GM23338 (cell line): ENCODE results near the gene JAM3. TPM values are rescaled to one million over a fixed set of nuclear protein-coding genes. Genes with fewer than 3 reads are reported as not detected.

Experiments used
- ATAC-seq: fragments of 200-7000 bp; cut with Tn5 transposase; 3 replicates; pipeline ENCODE4 v1.9.1; 2020
- DNase-seq: peaks from one replicate; pipeline ENCODE4 v3.0.0-alpha.2; 2015; ENCODE audit warnings: low spot score
- H2AFZ ChIP-seq: fragments of 200-600 bp; sonication (generic); 2 replicates; pipeline ENCODE4 v1.8.0; 2016; ENCODE audit warnings: antibody characterized with exemption, mild to moderate bottlenecking, moderate library complexity
- H3F3A ChIP-seq: fragments of 200-600 bp; sonication (generic); replicated peaks from 2 replicates; pipeline ENCODE4 v1.8.0; 2017; ENCODE audit warnings: antibody characterized with exemption, mixed run types, low read depth
- H3K27ac ChIP-seq: fragments of 200-600 bp; sonication (generic); 2 replicates; pipeline ENCODE4 v1.6.1; 2016; ENCODE audit warnings: low read depth
- H3K27me3 ChIP-seq: fragments of 200-600 bp; sonication (generic); 2 replicates; pipeline ENCODE4 v1.8.0; 2016; ENCODE audit warnings: mild to moderate bottlenecking, mixed run types, moderate library complexity; ENCODE audit not compliant: insufficient read depth
- H3K36me3 ChIP-seq: fragments of 200-600 bp; sonication (generic); 2 replicates; pipeline ENCODE4 v1.8.0; 2016; ENCODE audit warnings: mild to moderate bottlenecking; ENCODE audit not compliant: insufficient read depth
- H3K4me1 ChIP-seq: fragments of 200-600 bp; sonication (generic); 2 replicates; pipeline ENCODE4 v1.8.0; 2016; ENCODE audit warnings: mild to moderate bottlenecking, moderate library complexity; ENCODE audit not compliant: insufficient read depth
- H3K4me2 ChIP-seq: fragments of 200-600 bp; sonication (generic); 2 replicates; pipeline ENCODE4 v1.7.1; 2017; ENCODE audit warnings: mixed run types
- H3K4me3 ChIP-seq: fragments of 200-600 bp; sonication (generic); 2 replicates; pipeline ENCODE4 v1.6.1; 2016; ENCODE audit warnings: mixed run types
- H3K79me2 ChIP-seq: fragments of 200-600 bp; sonication (generic); replicated peaks from 2 replicates; pipeline ENCODE4 v1.8.0; 2017; ENCODE audit warnings: mild to moderate bottlenecking; ENCODE audit not compliant: insufficient read depth
- H3K9me2 ChIP-seq: fragments of 200-600 bp; sonication (generic); 2 replicates; pipeline ENCODE4 v1.8.0; 2017; ENCODE audit not compliant: insufficient read depth
- H4K20me1 ChIP-seq: fragments of 200-600 bp; sonication (generic); replicated peaks from 2 replicates; pipeline ENCODE4 v1.8.0; 2017; ENCODE audit warnings: mild to moderate bottlenecking; ENCODE audit not compliant: insufficient read depth
- H3K27ac Mint-ChIP-seq: 2 replicates; pipeline ENCODE4 v1.8.0; 2020; ENCODE audit warnings: inconsistent platforms, mild to moderate bottlenecking, moderate library complexity, mixed read lengths
- H3K27me3 Mint-ChIP-seq: 3 replicates; pipeline ENCODE4 v1.8.0; 2022; ENCODE audit warnings: low read depth, mild to moderate bottlenecking, moderate library complexity, mixed read lengths, inconsistent platforms; ENCODE audit not compliant: insufficient read depth, poor library complexity
- H3K36me3 Mint-ChIP-seq: 3 replicates; pipeline ENCODE4 v1.8.0; 2021; ENCODE audit warnings: low read depth, mild to moderate bottlenecking, inconsistent platforms, moderate library complexity, mixed read lengths
- H3K4me1 Mint-ChIP-seq: 3 replicates; pipeline ENCODE4 v1.8.0; 2020; ENCODE audit warnings: mild to moderate bottlenecking, inconsistent platforms, mixed read lengths
- H3K4me3 Mint-ChIP-seq: 3 replicates; pipeline ENCODE4 v1.8.0; 2021; ENCODE audit warnings: moderate library complexity, mild to moderate bottlenecking, inconsistent platforms, mixed read lengths
- H3K9me3 Mint-ChIP-seq: 3 replicates; pipeline ENCODE4 v1.8.0; 2020; ENCODE audit warnings: moderate library complexity, mild to moderate bottlenecking, inconsistent platforms, mixed read lengths
- CREB1 ChIP-seq: fragments of 250-450 bp; sonication (Bioruptor Pico); IDR thresholded peaks from 2 replicates; pipeline ENCODE4 v1.5.0; 2020; ENCODE audit warnings: low read depth, mild to moderate bottlenecking, moderate library complexity
- CTCF ChIP-seq, 2 experiments: fragments of 200-600 bp in 1 of 2; sonication (generic) in 1 of 2; conservative IDR thresholded peaks; 2 replicates each; pipeline versions ENCODE4 v1.5.1 to v1.6.1; 2016 to 2017; ENCODE audit warnings: antibody characterized with exemption in 2 of 2, low read depth in 2 of 2, mild to moderate bottlenecking in 2 of 2, moderate library complexity in 1 of 2
- ETS1 ChIP-seq: IDR thresholded peaks from 2 replicates; pipeline ENCODE4 v1.6.1; 2016; ENCODE audit warnings: antibody characterized with exemption
- EZH2 ChIP-seq: fragments of 200-600 bp; sonication (generic); IDR thresholded peaks from one replicate; pipeline ENCODE4 v1.8.0; 2017; ENCODE audit warnings: antibody characterized with exemption, mild to moderate bottlenecking, low read depth; ENCODE audit not compliant: unreplicated experiment
- EZH2phosphoT487 ChIP-seq: fragments of 200-600 bp; sonication (generic); IDR thresholded peaks from one replicate; pipeline ENCODE4 v1.8.1; 2018; ENCODE audit warnings: antibody characterized with exemption; ENCODE audit not compliant: unreplicated experiment
- JUNB ChIP-seq: IDR thresholded peaks from one replicate; pipeline ENCODE4 v1.6.1; 2016; ENCODE audit warnings: antibody characterized with exemption; ENCODE audit not compliant: unreplicated experiment
- NANOG ChIP-seq: IDR thresholded peaks from 2 replicates; pipeline ENCODE4 v1.6.1; 2016; ENCODE audit warnings: antibody characterized with exemption, borderline replicate concordance
- POLR2AphosphoS5 ChIP-seq: IDR thresholded peaks from 2 replicates; pipeline ENCODE4 v1.6.1; 2016; ENCODE audit warnings: antibody characterized with exemption, low read depth
- REST ChIP-seq: IDR thresholded peaks from one replicate; pipeline ENCODE4 v1.6.1; 2018; ENCODE audit warnings: antibody characterized with exemption; ENCODE audit not compliant: unreplicated experiment
- STAT1 ChIP-seq: IDR thresholded peaks from one replicate; pipeline ENCODE4 v1.6.1; 2016; ENCODE audit warnings: antibody characterized with exemption; ENCODE audit not compliant: unreplicated experiment
- ZNF114 ChIP-seq: fragments of 250-450 bp; sonication (Bioruptor Pico); IDR thresholded peaks from 2 replicates; pipeline ENCODE4 v1.5.0; 2020; ENCODE audit warnings: mild to moderate bottlenecking, moderate library complexity
- ZNF331 ChIP-seq: fragments of 250-450 bp; sonication (Bioruptor Pico); IDR thresholded peaks from 2 replicates; pipeline ENCODE4 v1.5.0; 2020; ENCODE audit warnings: low read depth, mild to moderate bottlenecking, moderate library complexity
- ZNF462 ChIP-seq: fragments of 250-450 bp; sonication (Bioruptor Pico); IDR thresholded peaks from 2 replicates; pipeline ENCODE4 v1.5.0; 2020; ENCODE audit warnings: mild to moderate bottlenecking, moderate library complexity
- polyA plus RNA-seq: library from polyadenylated mRNA; unstranded; fragments of >200 nt; fragmentation: Nextera tagmentation; extraction: Ambion mirVana; gene quantifications from 2 replicates; pipeline ENCODE4 v1.2.1, GENCODE V29; 2016
- total RNA-seq: library from RNA; depleted of rRNA; stranded (reverse); fragments of >200 nt; shearing (Covaris generic); gene quantifications from 2 replicates; pipeline ENCODE4 v1.2.3, GENCODE V29; 2014

The JAM3 gene
- total and polyA plus RNA-seq, 2 experiments from 2014 or later = 14.1 to 41.5 TPM

GRCh38 chr11:134048028-134048427 lies 20.8 kb upstream of the JAM3 start:
- Mint-ChIP-seq H3K9me3 (no peaks in the 10 kb centered on the region; the same call in 1 of the 3 replicates), H3K4me3 (no peak overlapping the region), H3K4me1 (peaks cover 33% of the 10 kb centered on the region), H3K36me3 (no peaks in the 10 kb centered on the region), H3K27me3 (peaks cover 5% of the 10 kb centered on the region), H3K27ac (no peak overlapping the region)
- H3K9me2 ChIP-seq = no peaks in the 10 kb centered on the region
- H3K27me3 ChIP-seq = no peaks in the 10 kb centered on the region
- no peak for DNase-seq
- ATAC-seq = no peak
- H3K79me2 ChIP-seq = no peaks in the 10 kb centered on the region
- TF ChIP-seq JUNB (no peak), CREB1 (CRISPR knock-in tag) (no peak), CTCF (conservative IDR thresholded peaks at IDR 0.05; ENCODE audit: low read depth in 2 of 2) (no peak), ETS1 (no peak), EZH2phosphoT487 (no peak), ZNF462 (CRISPR knock-in tag) (no peak), ZNF331 (no peak), STAT1 (no peak), EZH2 (no peak), POLR2AphosphoS5 (no peak), NANOG (no peak), ZNF114 (no peak), REST (no peak)
- peaks cover 7% of the 10 kb centered on the region; the same call in 1 of the 2 replicates for H3F3A ChIP-seq
- no peak overlapping the region for H3K4me3 ChIP-seq
- no peak overlapping the region for H3K27ac ChIP-seq
- H2AFZ ChIP-seq = no peak overlapping the region
- H3K36me3 ChIP-seq = no peaks in the 10 kb centered on the region
- peaks cover 8% of the 10 kb centered on the region; the same call in 1 of the 2 replicates for H3K4me1 ChIP-seq
- no peak overlapping the region for H3K4me2 ChIP-seq
- H4K20me1 ChIP-seq = no peaks in the 10 kb centered on the region
